K562 (cell line): ENCODE measurements around the gene TTN. TPM values are rescaled to one million over a fixed set of nuclear protein-coding genes. Genes with fewer than 3 reads are reported as not detected.
A peak's percentile ranks its signal among the peaks of the same experiment; 100 is the strongest.

Experiments used
- ATAC-seq: fragments of 200-7000 bp; cut with Tn5 transposase; 3 replicates; pipeline ENCODE4 v1.9.1; 2020; ENCODE audit warnings: moderate library complexity
- BruUV-seq: library from RNA; stranded (reverse); fragments of 400-500 nt; replicated peaks from 2 replicates; lab custom pipeline; 2021; lab: Mats Ljungman, UMichigan
- CTCF ChIA-PET: fragments of 300-600 bp; formaldehyde crosslinking; extraction: SDS; loops from one replicate; lab custom pipeline; 2021; ENCODE audit warnings: low intra/inter-chr PET ratio; lab: Yijun Ruan, JAX
- POLR2A ChIA-PET: fragments of 300-600, 350-650 bp; sonication (Branson Sonifier 250); formaldehyde crosslinking; extraction: SDS; loops from one replicate; lab custom pipeline; 2021; ENCODE audit warnings: antibody characterized with exemption, inconsistent platforms; lab: Yijun Ruan, JAX
- DNase-seq, 4 experiments: peaks; one replicate each; pipeline versions ENCODE4 v3.0.0 to v3.0.0-alpha.2; 2011 to 2018; ENCODE audit warnings: low spot score in 3 of 4, mixed read lengths in 3 of 4; ENCODE audit errors: extremely low read depth in 1 of 4
- FAIRE-seq: peaks from 2 replicates; lab custom pipeline; 2011; peaks lifted over from hg19 to GRCh38; lab: Jason Lieb, UNC
- H2AFZ ChIP-seq: 2 replicates; pipeline ENCODE4 v1.6.0; 2011; ENCODE audit warnings: low read depth, low read length, control low read depth, inconsistent platforms
- H3K27ac ChIP-seq: fragments of 200-600 bp; 3 replicates; pipeline ENCODE4 v1.8.0; 2011; ENCODE audit warnings: low read depth, mild to moderate bottlenecking, control low read depth, inconsistent platforms, low read length, moderate library complexity, mixed read lengths; ENCODE audit errors: extremely low read depth
- H3K27me3 ChIP-seq, 2 experiments: fragments of 300-600 bp in 1 of 2; 2 replicates in 1 of 2; 3 replicates in 1 of 2; pipeline versions ENCODE4 v1.6.0 to v1.8.0; 2011; ENCODE audit warnings: inconsistent platforms in 2 of 2, low read length in 2 of 2, mild to moderate bottlenecking in 1 of 2, mixed read lengths in 1 of 2, moderate library complexity in 1 of 2; ENCODE audit not compliant: control insufficient read depth in 2 of 2, insufficient read depth in 2 of 2
- H3K36me3 ChIP-seq: fragments of 300-600 bp; 3 replicates; pipeline ENCODE4 v1.8.0; 2011; ENCODE audit warnings: mild to moderate bottlenecking, low read length, inconsistent platforms; ENCODE audit not compliant: control insufficient read depth, insufficient read depth
- H3K4me1 ChIP-seq, 2 experiments: fragments of 200-600 bp in 1 of 2; replicated peaks in 1 of 2; 2 replicates in 1 of 2; 3 replicates in 1 of 2; pipeline versions ENCODE4 v1.5.1 to v1.8.0; 2011; ENCODE audit warnings: inconsistent platforms in 2 of 2, low read length in 2 of 2, mild to moderate bottlenecking in 1 of 2, mixed read lengths in 1 of 2, moderate library complexity in 1 of 2; ENCODE audit not compliant: control insufficient read depth in 2 of 2, insufficient read depth in 2 of 2
- H3K4me2 ChIP-seq: 2 replicates; pipeline ENCODE4 v1.6.1; 2011; ENCODE audit warnings: low read length, control low read depth, inconsistent platforms, mixed read lengths; ENCODE audit not compliant: insufficient read depth
- H3K4me3 ChIP-seq: fragments of 200-600 bp; sonication (generic), shearing (Covaris generic); 2 replicates; pipeline ENCODE4 v1.5.1; 2016; ENCODE audit warnings: control low read depth, inconsistent platforms
- H3K79me2 ChIP-seq: fragments of 200-600 bp; 3 replicates; pipeline ENCODE4 v1.8.0; 2011; ENCODE audit warnings: low read length, inconsistent platforms; ENCODE audit not compliant: control insufficient read depth, insufficient read depth
- H3K9ac ChIP-seq, 2 experiments: 2 replicates each; pipeline versions ENCODE4 v1.6.0 to v1.6.1; 2011; ENCODE audit warnings: low read depth in 2 of 2, low read length in 2 of 2, control low read depth in 1 of 2, inconsistent platforms in 1 of 2, mild to moderate bottlenecking in 1 of 2, mixed read lengths in 1 of 2; ENCODE audit not compliant: insufficient read depth in 1 of 2
- H3K9me1 ChIP-seq: one replicate; pipeline ENCODE4 v1.6.0; 2011; ENCODE audit warnings: inconsistent platforms, mild to moderate bottlenecking, low read length, moderate library complexity; ENCODE audit not compliant: control insufficient read depth, insufficient read depth
- H3K9me3 ChIP-seq: replicated peaks from 2 replicates; pipeline ENCODE4 v1.5.1; 2011; ENCODE audit warnings: low read depth, low read length, inconsistent platforms; ENCODE audit not compliant: control insufficient read depth, insufficient read depth
- H4K20me1 ChIP-seq: replicated peaks from 2 replicates; pipeline ENCODE4 v1.6.1; 2011; ENCODE audit warnings: low read length, inconsistent platforms, mixed read lengths; ENCODE audit not compliant: control insufficient read depth, insufficient read depth
- BDP1 ChIP-seq: IDR thresholded peaks from 3 replicates; pipeline ENCODE4 v1.6.1; 2011; ENCODE audit not compliant: insufficient read length, insufficient read depth
- FOSL1 ChIP-seq: fragments of 200-800 bp; sonication (Bioruptor generic); conservative IDR thresholded peaks from 2 replicates; pipeline ENCODE4 v1.6.1; 2016; ENCODE audit warnings: missing genetic modification characterization, missing compliant biosample characterization
- HDAC1 ChIP-seq, 2 experiments: fragments of 450-650 bp; IDR thresholded peaks; 2 replicates each; pipeline ENCODE4 v1.6.1; 2016 to 2017; ENCODE audit warnings: inconsistent platforms in 1 of 2, mild to moderate bottlenecking in 1 of 2, moderate library complexity in 1 of 2
- HNRNPUL1 ChIP-seq: fragments of 200-400 bp; formaldehyde crosslinking; IDR thresholded peaks from 2 replicates; pipeline ENCODE4 v1.6.1; 2017; ENCODE audit warnings: low read length
- HOMEZ ChIP-seq: fragments of 250-450 bp; sonication (Bioruptor Pico); IDR thresholded peaks from 2 replicates; pipeline ENCODE4 v1.4.0; 2020; ENCODE audit warnings: mild to moderate bottlenecking, moderate library complexity
- ILK ChIP-seq: fragments of 450-650 bp; IDR thresholded peaks from 2 replicates; pipeline ENCODE4 v1.6.1; 2016; ENCODE audit warnings: missing genetic modification characterization, low read depth, mild to moderate bottlenecking, missing compliant biosample characterization, moderate library complexity, borderline replicate concordance
- KHSRP ChIP-seq: fragments of 450-650 bp; IDR thresholded peaks from 2 replicates; pipeline ENCODE4 v1.6.1; 2017
- MAFF ChIP-seq: IDR thresholded peaks from 2 replicates; pipeline ENCODE4 v1.6.1; 2012; ENCODE audit warnings: low read length, improper control_type of control experiment
- MAFG ChIP-seq: fragments of 450-650 bp; conservative IDR thresholded peaks from 2 replicates; pipeline ENCODE4 v1.6.1; 2016; ENCODE audit warnings: missing genetic modification characterization, missing compliant biosample characterization
- MBD1 ChIP-seq: fragments of 250-450 bp; sonication (Bioruptor Pico); IDR thresholded peaks from 2 replicates; pipeline ENCODE4 v1.8.0; 2022; ENCODE audit warnings: inconsistent platforms
- MIER1 ChIP-seq: fragments of 450-650 bp; IDR thresholded peaks from 2 replicates; pipeline ENCODE4 v1.6.1; 2016; ENCODE audit warnings: antibody characterized with exemption, mild to moderate bottlenecking, low read depth
- MXI1 ChIP-seq: IDR thresholded peaks from 2 replicates; pipeline ENCODE4 v1.6.1; 2011; ENCODE audit warnings: low read depth, mild to moderate bottlenecking, improper control_type of control experiment, low read length
- MYNN ChIP-seq, 2 experiments: sonication (generic); formaldehyde crosslinking in 1 of 2; IDR thresholded peaks; 2 replicates each; pipeline versions ENCODE4 v1.5.0 to v1.6.1; 2016 to 2020; ENCODE audit warnings: antibody characterized with exemption in 1 of 2, missing genetic modification reagents in 1 of 2
- NFATC3 ChIP-seq: fragments of 450-650 bp; IDR thresholded peaks from 2 replicates; pipeline ENCODE4 v1.6.1; 2017; ENCODE audit warnings: mild to moderate bottlenecking
- NFE2L1 ChIP-seq: fragments of 450-650 bp; IDR thresholded peaks from 2 replicates; pipeline ENCODE4 v1.6.1; 2016; ENCODE audit warnings: missing genetic modification characterization, low read depth, mild to moderate bottlenecking, missing compliant biosample characterization, moderate library complexity, borderline replicate concordance
- POLR2AphosphoS2 ChIP-seq: IDR thresholded peaks from 2 replicates; pipeline ENCODE4 v1.6.1; 2012; ENCODE audit warnings: low read length, improper control_type of control experiment
- POLR2AphosphoS5 ChIP-seq: IDR thresholded peaks from 2 replicates; pipeline ENCODE4 v1.6.1; 2011; ENCODE audit warnings: mild to moderate bottlenecking, low read depth, low read length, moderate library complexity; ENCODE audit not compliant: control insufficient read depth, insufficient read depth
- PRPF4 ChIP-seq: fragments of 200-400 bp; formaldehyde crosslinking; IDR thresholded peaks from one replicate; pipeline ENCODE4 v1.6.1; 2017; ENCODE audit warnings: low read length, low read depth, mild to moderate bottlenecking; ENCODE audit not compliant: insufficient read depth, poor library complexity, severe bottlenecking
- TOE1 ChIP-seq, 2 experiments: fragments of 450-650 bp in 1 of 2; sonication (generic) in 1 of 2; formaldehyde crosslinking in 1 of 2; IDR thresholded peaks; 2 replicates each; pipeline versions ENCODE4 v1.7.1 to v1.8.0; 2016 to 2022; ENCODE audit warnings: borderline replicate concordance in 2 of 2, mild to moderate bottlenecking in 2 of 2, antibody characterized with exemption in 1 of 2, inconsistent platforms in 1 of 2, low read depth in 1 of 2, missing genetic modification reagents in 1 of 2, moderate library complexity in 1 of 2
- ZNF316 ChIP-seq: fragments of 450-650 bp; IDR thresholded peaks from 2 replicates; pipeline ENCODE4 v1.6.1; 2016
- WGBS: fragments of 100-300 bp; shearing (Covaris generic); methylation state at CpG from one replicate; pipeline ENCODE4 v1.1.6; 2016; ENCODE audit warnings: low coverage, mixed read lengths; ENCODE audit not compliant: insufficient coverage; ENCODE audit errors: missing lambda C conversion rate; 5-methylcytosine and 5-hydroxymethylcytosine counted together
- in situ Hi-C: fragments of 300-500 bp; cut with MboI; formaldehyde crosslinking; loops from 4 replicates; pipeline ENCODE4 v1.15.0; 2018; ENCODE audit warnings: inconsistent platforms, mixed read lengths
- intact Hi-C: fragments of 100-400 bp; cut with micrococcal nuclease; formaldehyde crosslinking; loops from 2 replicates; pipeline ENCODE4 v1.14.2; 2022
- polyA plus RNA-seq, 8 experiments: library from polyadenylated mRNA; depleted of rRNA in 4 of 8; stranded (reverse) in 5 of 8; unstranded in 3 of 8; fragments of >200 nt; fragmentation: Nextera tagmentation in 2 of 8; fragmentation: Illumina TruSeq in 1 of 8; extraction: Ambion mirVana in 2 of 8; extraction: Trizol in 1 of 8; gene quantifications; 2 replicates each; pipeline versions ENCODE4 v1.2.1 to v1.2.3, GENCODE V29; 2011 to 2014; ENCODE audit warnings: inconsistent platforms in 1 of 8, missing spikeins in 1 of 8
- total RNA-seq, 7 experiments: library from RNA; depleted of rRNA in 6 of 7; stranded (reverse); fragments of >200 nt in 6 of 7; fragmentation: Illumina TruSeq in 2 of 7; extraction: Trizol in 2 of 7; gene quantifications; 2 replicates each; pipeline versions ENCODE4 v1.2.1 to v1.2.3, GENCODE V29; 2011 to 2021; ENCODE audit warnings: low replicate concordance in 1 of 7

TTN gene
- total and polyA plus RNA-seq, 9 of the 15 experiments (the other 6 are each of a cell fraction or from before 2014, with no cell fraction given) = under 0.01 to 0.20 (median 0.04) TPM; not detected in 1

- Histone ChIP-seq H3K9me3 (no peaks in the 10 kb centered on the region), H3K27ac (no peak overlapping the region), H3K4me2 (no peak overlapping the region), H4K20me1 (no peaks in the 10 kb centered on the region), H3K4me1 (no peaks in the 10 kb centered on the region), H2AFZ (no peak overlapping the region), H3K4me3 (no peak overlapping the region), H3K79me2 (no peaks in the 10 kb centered on the region), H3K36me3 (no peaks in the 10 kb centered on the region), H3K9ac (no peak overlapping the region), H3K9me1 (no peaks in the 10 kb centered on the region), H3K27me3 (no peaks in the 10 kb centered on the region)
- 0% methylated on average over 1 of the region's 1 CpG for WGBS
- intact Hi-C loops = no loop called here
- in situ Hi-C loops = no loop called here
- ChIA-PET CTCF (no interaction called here), POLR2A (no interaction called here)
- no peak for FAIRE-seq
- DNase-seq = no peak
- no peak for ATAC-seq
- no TSS peak for BruUV-seq
- TF ChIP-seq TOE1 (IDR thresholded peaks at IDR 0.05; ENCODE audit: borderline replicate concordance) = no peak
- TF ChIP-seq TOE1 (CRISPR knock-in tag; IDR thresholded peaks at IDR 0.05; ENCODE audit: borderline replicate concordance, low read depth) = no peak
- TF ChIP-seq MYNN (IDR thresholded peaks at IDR 0.05) = no peak
- TF ChIP-seq MYNN (CRISPR knock-in tag; IDR thresholded peaks at IDR 0.05) = no peak
- peak; percentile 79 for TF ChIP-seq MAFG (tag)
- TF ChIP-seq ILK (tag) = no peak
- TF ChIP-seq MAFF = peak; percentile 1; the same call in 1 of the 2 replicates
- no peak for TF ChIP-seq BDP1
- TF ChIP-seq NFE2L1 (tag) = peak; percentile 55; the same call in 1 of the 2 replicates
- no peak for TF ChIP-seq HNRNPUL1
- no peak for TF ChIP-seq PRPF4
- TF ChIP-seq KHSRP = no peak
- TF ChIP-seq ZNF316 = 0 out of 2 replicates have a peak, but pooled peaks have one; percentile 26
- TF ChIP-seq MXI1 = no peak
- TF ChIP-seq MIER1 = no peak
- no peak for TF ChIP-seq POLR2AphosphoS5
- 0 out of 2 replicates have a peak, but pooled peaks have one; percentile 14 for TF ChIP-seq FOSL1 (tag)
- no peak for TF ChIP-seq HDAC1 (IDR thresholded peaks at IDR 0.05)
- TF ChIP-seq MBD1 (CRISPR knock-in tag) = no peak
- TF ChIP-seq HOMEZ = no peak
- TF ChIP-seq POLR2AphosphoS2 = no peak
- no peak for TF ChIP-seq NFATC3
These were observed 127.3 kb downstream of the TTN start for GRCh38 chr2:178679891-178680290.
